ENCODE results near the gene ARSB.

DNA sequence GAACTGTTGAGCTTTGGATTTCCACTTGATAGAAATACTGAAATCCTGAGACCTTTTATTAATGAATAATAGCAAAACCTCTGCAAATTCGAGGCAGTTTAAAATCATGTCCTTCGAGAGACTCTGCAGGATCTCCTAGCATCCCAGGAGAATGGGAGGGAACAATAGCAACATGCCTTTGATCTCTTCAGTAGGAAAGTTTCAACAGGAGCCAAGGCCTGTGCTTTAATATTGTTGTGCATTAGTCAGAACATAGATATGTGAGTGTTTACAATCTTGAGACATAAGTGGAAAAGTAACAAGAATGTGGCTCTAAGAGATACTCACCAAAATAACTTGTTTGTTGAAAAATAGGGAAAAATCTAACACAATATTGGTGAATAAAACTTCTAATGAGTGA lies 253.2 kb downstream of the ARSB start:
- no peak for TF ChIP-seq EP300 (IDR thresholded peaks at IDR 0.05)
- TF ChIP-seq, protein P1, sequence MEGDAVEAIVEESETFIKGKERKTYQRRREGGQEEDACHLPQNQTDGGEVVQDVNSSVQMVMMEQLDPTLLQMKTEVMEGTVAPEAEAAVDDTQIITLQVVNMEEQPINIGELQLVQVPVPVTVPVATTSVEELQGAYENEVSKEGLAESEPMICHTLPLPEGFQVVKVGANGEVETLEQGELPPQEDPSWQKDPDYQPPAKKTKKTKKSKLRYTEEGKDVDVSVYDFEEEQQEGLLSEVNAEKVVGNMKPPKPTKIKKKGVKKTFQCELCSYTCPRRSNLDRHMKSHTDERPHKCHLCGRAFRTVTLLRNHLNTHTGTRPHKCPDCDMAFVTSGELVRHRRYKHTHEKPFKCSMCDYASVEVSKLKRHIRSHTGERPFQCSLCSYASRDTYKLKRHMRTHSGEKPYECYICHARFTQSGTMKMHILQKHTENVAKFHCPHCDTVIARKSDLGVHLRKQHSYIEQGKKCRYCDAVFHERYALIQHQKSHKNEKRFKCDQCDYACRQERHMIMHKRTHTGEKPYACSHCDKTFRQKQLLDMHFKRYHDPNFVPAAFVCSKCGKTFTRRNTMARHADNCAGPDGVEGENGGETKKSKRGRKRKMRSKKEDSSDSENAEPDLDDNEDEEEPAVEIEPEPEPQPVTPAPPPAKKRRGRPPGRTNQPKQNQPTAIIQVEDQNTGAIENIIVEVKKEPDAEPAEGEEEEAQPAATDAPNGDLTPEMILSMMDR (IDR thresholded peaks at IDR 0.05): no peak
